Measurements from ENCODE around the gene SAP30BP. TPM values are rescaled to one million over a fixed set of nuclear protein-coding genes. Genes with fewer than 3 reads are reported as not detected.

Gene SAP30BP
- total RNA-seq, 4 donors from 2014 or later = 65.3 to 117 (median 101) TPM

- no peak for TF ChIP-seq CTCF (IDR thresholded peaks at IDR 0.05)
- TF ChIP-seq POLR2A (IDR thresholded peaks at IDR 0.05) = no peak
- Histone ChIP-seq H3K36me3 (peaks cover 0 to 31% (median 0%) of the 10 kb centered on the region in 3 donors), H3K27ac (peak overlapping the region in 1 of 4 donors; percentile 66)
Observed at GRCh38 chr17:75664099-75664549, 3.0 kb upstream of the SAP30BP start.

GRCh38 chr17:75665981-75666380 is 1.2 kb upstream of the SAP30BP start:
- no peak for DNase-seq
- H3K27ac ChIP-seq = no peak overlapping the region
- TF ChIP-seq POLR2A (IDR thresholded peaks at IDR 0.05) (no peak), CTCF (IDR thresholded peaks at IDR 0.05) (no peak)
- peaks cover 0 to 26% (median 6%) of the 10 kb centered on the region in 4 donors for H3K4me1 ChIP-seq
- H3K9me3 ChIP-seq = no peaks in the 10 kb centered on the region
- peaks cover 0 to 39% (median 0%) of the 10 kb centered on the region in 3 donors for H3K36me3 ChIP-seq
- peak overlapping the region in 2 of 4 donors; percentile 95 to 98 for H3K4me3 ChIP-seq
- no peaks in the 10 kb centered on the region for H3K27me3 ChIP-seq

More at GRCh38 chr17:75664099-75664549, 3.0 kb upstream of the SAP30BP start:
- no peak overlapping the region for H3K4me3 ChIP-seq
- no peaks in the 10 kb centered on the region for H3K27me3 ChIP-seq
- peaks cover 0 to 21% (median 6%) of the 10 kb centered on the region in 4 donors for H3K4me1 ChIP-seq
- peak in 1 of 3 donors; percentile 51 for DNase-seq
- H3K9me3 ChIP-seq = no peaks in the 10 kb centered on the region

- peak overlapping the region; percentile 81 to 91 (median 86) for H3K27ac ChIP-seq
- peaks cover 0 to 41% (median 0%) of the 10 kb centered on the region in 3 donors for H3K36me3 ChIP-seq
- peaks cover 0 to 26% (median 6%) of the 10 kb centered on the region in 4 donors for H3K4me1 ChIP-seq
- H3K27me3 ChIP-seq = no peaks in the 10 kb centered on the region
- DNase-seq = no peak
- H3K4me3 ChIP-seq = peak overlapping the region; percentile 85 to 98 (median 92)
- H3K9me3 ChIP-seq = no peaks in the 10 kb centered on the region
- TF ChIP-seq CTCF (IDR thresholded peaks at IDR 0.05) (no peak), POLR2A (IDR thresholded peaks at IDR 0.05) (no peak)
Observed at GRCh38 chr17:75667825-75668224, 687 bp downstream of the SAP30BP start.

- TF ChIP-seq POLR2A (IDR thresholded peaks at IDR 0.05) = no peak
- no peak for TF ChIP-seq CTCF (IDR thresholded peaks at IDR 0.05)
- Histone ChIP-seq H3K27ac (no peak overlapping the region), H3K27me3 (no peaks in the 10 kb centered on the region), H3K9me3 (no peaks in the 10 kb centered on the region), H3K4me1 (peaks cover 0 to 26% (median 6%) of the 10 kb centered on the region in 4 donors), H3K36me3 (peaks cover 0 to 45% (median 0%) of the 10 kb centered on the region in 3 donors), H3K4me3 (peak overlapping the region in 1 of 4 donors; percentile 98)
- no peak for DNase-seq
Observed at GRCh38 chr17:75668489-75668888, 1.4 kb downstream of the SAP30BP start.

- DNase-seq = no peak
- no peak for TF ChIP-seq POLR2A (IDR thresholded peaks at IDR 0.05)
- no peak for TF ChIP-seq CTCF (IDR thresholded peaks at IDR 0.05)
- Histone ChIP-seq H3K4me3 (no peak overlapping the region), H3K27ac (no peak overlapping the region), H3K27me3 (no peaks in the 10 kb centered on the region), H3K9me3 (no peaks in the 10 kb centered on the region), H3K4me1 (peaks cover 0 to 29% (median 6%) of the 10 kb centered on the region in 4 donors), H3K36me3 (peaks cover 0 to 58% (median 0%) of the 10 kb centered on the region in 3 donors)
Observed at GRCh38 chr17:75670868-75671267, 3.7 kb downstream of the SAP30BP start.

Data from Peyer's patch (tissue), 4 donors.